ENCODE results near the gene MTX1. TPM values are rescaled to one million over a fixed set of nuclear protein-coding genes. Genes with fewer than 3 reads are reported as not detected.
"Not testable (repeated sequence)": the region's sequence is repeated elsewhere in the genome, so short reads cannot be mapped to it uniquely, and the experiment has no call there.

Gene MTX1
- total and polyA plus RNA-seq, 9 donors = 19.6 to 24.5 (median 21.7) TPM

- not testable (repeated sequence) for H3K36me3 ChIP-seq (ENCODE audit: control insufficient read depth, insufficient read depth, low read length); H3K9me3 ChIP-seq (replicated peaks; ENCODE audit: control insufficient read depth, low read depth, low read length); H3K4me3 ChIP-seq (ENCODE audit: low read length)
Measured at GRCh38 chr1:155220211-155220965, 11.9 kb downstream of the MTX1 start.

GRCh38 chr1:155223047-155223446 is 14.6 kb downstream of the MTX1 start:
- H3K36me3 ChIP-seq (ENCODE audit: control insufficient read depth, insufficient read depth, low read length) = peaks cover 3% of the 10 kb centered on the region
- H3K9me3 ChIP-seq (replicated peaks; ENCODE audit: control insufficient read depth, low read depth, low read length) = no peaks in the 10 kb centered on the region
- WGBS (ENCODE audit: insufficient coverage) = 85% methylated on average over 5 of the region's 7 CpGs
- H3K27ac ChIP-seq (ENCODE audit: low read length) = no peak overlapping the region
- H3K27me3 ChIP-seq (ENCODE audit: control insufficient read depth, insufficient read depth, low read length) = no peaks in the 10 kb centered on the region
- H3K4me3 ChIP-seq (ENCODE audit: low read length) = no peak overlapping the region
- H3K4me1 ChIP-seq (ENCODE audit: control insufficient read depth, insufficient read depth, low read length) = peaks cover 18% of the 10 kb centered on the region
- DNase-seq = no peak

More at GRCh38 chr1:155220211-155220965, 11.9 kb downstream of the MTX1 start:
- no CpG with 5 or more reads among the region's 10 CpGs for WGBS (ENCODE audit: insufficient coverage)
- not testable (repeated sequence) for H3K27me3 ChIP-seq (ENCODE audit: control insufficient read depth, insufficient read depth, low read length); H3K27ac ChIP-seq (ENCODE audit: low read length); H3K4me1 ChIP-seq (ENCODE audit: control insufficient read depth, insufficient read depth, low read length); DNase-seq

- not testable (repeated sequence) for DNase-seq; H3K27me3 ChIP-seq (ENCODE audit: control insufficient read depth, insufficient read depth, low read length); H3K4me3 ChIP-seq (ENCODE audit: low read length); H3K9me3 ChIP-seq (replicated peaks; ENCODE audit: control insufficient read depth, low read depth, low read length); H3K36me3 ChIP-seq (ENCODE audit: control insufficient read depth, insufficient read depth, low read length); H3K27ac ChIP-seq (ENCODE audit: low read length)
- 94% methylated on average over 3 of the region's 8 CpGs for WGBS (ENCODE audit: insufficient coverage)
- peaks cover 19% of the 10 kb centered on the region for H3K4me1 ChIP-seq (ENCODE audit: control insufficient read depth, insufficient read depth, low read length)
Measured at GRCh38 chr1:155225404-155225759, 16.9 kb downstream of the MTX1 start.

- no peaks in the 10 kb centered on the region for H3K9me3 ChIP-seq (replicated peaks; ENCODE audit: control insufficient read depth, low read depth, low read length)
- DNase-seq = peak; percentile 90
- 0% methylated on average over 6 of the region's 7 CpGs for WGBS (ENCODE audit: insufficient coverage)
- H3K27ac ChIP-seq (ENCODE audit: low read length) = peak overlapping the region; percentile 95
- peak overlapping the region; percentile 71 for H3K4me3 ChIP-seq (ENCODE audit: low read length)
- no peaks in the 10 kb centered on the region for H3K27me3 ChIP-seq (ENCODE audit: control insufficient read depth, insufficient read depth, low read length)
- H3K4me1 ChIP-seq (ENCODE audit: control insufficient read depth, insufficient read depth, low read length) = peaks cover 19% of the 10 kb centered on the region
- peaks cover 3% of the 10 kb centered on the region for H3K36me3 ChIP-seq (ENCODE audit: control insufficient read depth, insufficient read depth, low read length)
Measured at GRCh38 chr1:155226188-155226909, 17.9 kb downstream of the MTX1 start.

- Histone ChIP-seq H3K27me3 (ENCODE audit: control insufficient read depth, insufficient read depth, low read length) (no peaks in the 10 kb centered on the region), H3K9me3 (replicated peaks; ENCODE audit: control insufficient read depth, low read depth, low read length) (no peaks in the 10 kb centered on the region), H3K4me3 (ENCODE audit: low read length) (peak overlapping the region; percentile 71), H3K27ac (ENCODE audit: low read length) (peak overlapping the region; percentile 95), H3K36me3 (ENCODE audit: control insufficient read depth, insufficient read depth, low read length) (peaks cover 3% of the 10 kb centered on the region), H3K4me1 (ENCODE audit: control insufficient read depth, insufficient read depth, low read length) (peaks cover 22% of the 10 kb centered on the region)
- 0% methylated on average over 3 of the region's 19 CpGs for WGBS (ENCODE audit: insufficient coverage)
- DNase-seq = peak; percentile 68
Measured at GRCh38 chr1:155226910-155227260, 18.4 kb downstream of the MTX1 start.

- 0% methylated on average over 17 of the region's 42 CpGs for WGBS (ENCODE audit: insufficient coverage)
- Histone ChIP-seq H3K27ac (ENCODE audit: low read length) (peak overlapping the region; percentile 96), H3K9me3 (replicated peaks; ENCODE audit: control insufficient read depth, low read depth, low read length) (no peaks in the 10 kb centered on the region), H3K36me3 (ENCODE audit: control insufficient read depth, insufficient read depth, low read length) (peaks cover 3% of the 10 kb centered on the region), H3K4me3 (ENCODE audit: low read length) (peak overlapping the region; percentile 71), H3K27me3 (ENCODE audit: control insufficient read depth, insufficient read depth, low read length) (no peaks in the 10 kb centered on the region), H3K4me1 (ENCODE audit: control insufficient read depth, insufficient read depth, low read length) (peaks cover 26% of the 10 kb centered on the region)
- peak; percentile 100 for DNase-seq
Measured at GRCh38 chr1:155227261-155228095, 19.0 kb downstream of the MTX1 start.

GRCh38 chr1:155228096-155228427 is 19.6 kb downstream of the MTX1 start:
- no peaks in the 10 kb centered on the region for H3K27me3 ChIP-seq (ENCODE audit: control insufficient read depth, insufficient read depth, low read length)
- H3K27ac ChIP-seq (ENCODE audit: low read length) = peak overlapping the region; percentile 96
- WGBS (ENCODE audit: insufficient coverage) = 85% methylated on average over 5 of the region's 9 CpGs
- H3K9me3 ChIP-seq (replicated peaks; ENCODE audit: control insufficient read depth, low read depth, low read length) = no peaks in the 10 kb centered on the region
- H3K4me1 ChIP-seq (ENCODE audit: control insufficient read depth, insufficient read depth, low read length) = peaks cover 26% of the 10 kb centered on the region
- no peak for DNase-seq
- H3K4me3 ChIP-seq (ENCODE audit: low read length) = peak overlapping the region; percentile 48
- H3K36me3 ChIP-seq (ENCODE audit: control insufficient read depth, insufficient read depth, low read length) = peaks cover 3% of the 10 kb centered on the region

- 47% methylated on average over 2 of the region's 3 CpGs for WGBS (ENCODE audit: insufficient coverage)
- H3K36me3 ChIP-seq (ENCODE audit: control insufficient read depth, insufficient read depth, low read length); H3K4me3 ChIP-seq (ENCODE audit: low read length); H3K9me3 ChIP-seq (replicated peaks; ENCODE audit: control insufficient read depth, low read depth, low read length); H3K27me3 ChIP-seq (ENCODE audit: control insufficient read depth, insufficient read depth, low read length); DNase-seq: not testable (repeated sequence)
- H3K27ac ChIP-seq (ENCODE audit: low read length) = peak overlapping the region; percentile 83
- peaks cover 17% of the 10 kb centered on the region for H3K4me1 ChIP-seq (ENCODE audit: control insufficient read depth, insufficient read depth, low read length)
Measured at GRCh38 chr1:155231302-155231701, 22.8 kb downstream of the MTX1 start.

GRCh38 chr1:155232001-155232978 is 23.8 kb downstream of the MTX1 start:
- not testable (repeated sequence) for H3K27me3 ChIP-seq (ENCODE audit: control insufficient read depth, insufficient read depth, low read length); H3K4me3 ChIP-seq (ENCODE audit: low read length); H3K9me3 ChIP-seq (replicated peaks; ENCODE audit: control insufficient read depth, low read depth, low read length)
- 38% methylated on average over 5 of the region's 13 CpGs for WGBS (ENCODE audit: insufficient coverage)
- DNase-seq = peak; percentile 96
- Histone ChIP-seq H3K27ac (ENCODE audit: low read length) (peak overlapping the region; percentile 83), H3K4me1 (ENCODE audit: control insufficient read depth, insufficient read depth, low read length) (peaks cover 13% of the 10 kb centered on the region), H3K36me3 (ENCODE audit: control insufficient read depth, insufficient read depth, low read length) (peaks cover 14% of the 10 kb centered on the region)
